Uterus (tissue), 4 donors: ENCODE data around the gene DEK. TPM values are rescaled to one million over a fixed set of nuclear protein-coding genes. Genes with fewer than 3 reads are reported as not detected.

ENCODE experiments used
- DNase-seq, 2 donors: peaks; one replicate each; pipeline ENCODE4 v3.0.0-alpha.2; 2019 to 2020
- H3K27ac ChIP-seq, 2 donors: fragments of 200-600 bp; sonication (generic); 1 replicate in 1 of 2; 2 replicates in 1 of 2; pipeline ENCODE4 v1.5.1; 2016 to 2018
- H3K27me3 ChIP-seq, 2 donors: fragments of 200-600 bp; sonication (generic); one replicate each; pipeline ENCODE4 v1.5.1; 2018 to 2019; ENCODE audit warnings: control low read depth in 1 of 2
- H3K36me3 ChIP-seq, 2 donors: fragments of 200-600 bp; sonication (generic); one replicate each; pipeline ENCODE4 v1.5.1; 2019; ENCODE audit warnings: control low read depth in 1 of 2
- H3K4me1 ChIP-seq, 2 donors: fragments of 200-600 bp; sonication (generic); one replicate each; pipeline ENCODE4 v1.5.1; 2018 to 2019; ENCODE audit warnings: control low read depth in 1 of 2
- H3K4me3 ChIP-seq, 2 donors: fragments of 200-600 bp; sonication (generic); 1 replicate in 1 of 2; 2 replicates in 1 of 2; pipeline ENCODE4 v1.5.1; 2018 to 2019; ENCODE audit warnings: mild to moderate bottlenecking in 1 of 2
- H3K9me3 ChIP-seq, 2 donors: fragments of 200-600 bp; sonication (generic); one replicate each; pipeline ENCODE4 v1.5.1; 2019; ENCODE audit warnings: control low read depth in 1 of 2
- POLR2A ChIP-seq, 2 donors: fragments of 450-650 bp; IDR thresholded peaks; one replicate each; pipeline ENCODE4 v1.6.1; 2016; ENCODE audit warnings: antibody characterized with exemption in 2 of 2, mild to moderate bottlenecking in 1 of 2, moderate library complexity in 1 of 2
- intact Hi-C: fragments of 100-400 bp; cut with DNase I; formaldehyde crosslinking; loops from one replicate; pipeline ENCODE4 v1.15.1; 2023; ENCODE audit warnings: low total_unique reads
- total RNA-seq, 4 donors: library from RNA; depleted of rRNA in 3 of 4; stranded (reverse); fragments of >200 nt in 3 of 4; gene quantifications; one replicate each; pipeline versions ENCODE4 v1.1.0 to v1.2.4, GENCODE V29; 2014 to 2023
- TF ChIP-seq, protein P1 (sequence below), 4 experiments: fragments of 200-600 bp in 2 of 4; fragments of 450-650 bp in 2 of 4; sonication (generic) in 2 of 4; IDR thresholded peaks; one replicate each; pipeline ENCODE4 v1.5.1; 2016 to 2019; ENCODE audit warnings: antibody characterized with exemption in 4 of 4, mild to moderate bottlenecking in 2 of 4, moderate library complexity in 1 of 4
- donor health status: DM: yes; HTN: yes; CAD: no.

DEK gene
- total RNA-seq, 4 donors from 2014 or later, result 126 to 171 (median 144) TPM

DNA sequence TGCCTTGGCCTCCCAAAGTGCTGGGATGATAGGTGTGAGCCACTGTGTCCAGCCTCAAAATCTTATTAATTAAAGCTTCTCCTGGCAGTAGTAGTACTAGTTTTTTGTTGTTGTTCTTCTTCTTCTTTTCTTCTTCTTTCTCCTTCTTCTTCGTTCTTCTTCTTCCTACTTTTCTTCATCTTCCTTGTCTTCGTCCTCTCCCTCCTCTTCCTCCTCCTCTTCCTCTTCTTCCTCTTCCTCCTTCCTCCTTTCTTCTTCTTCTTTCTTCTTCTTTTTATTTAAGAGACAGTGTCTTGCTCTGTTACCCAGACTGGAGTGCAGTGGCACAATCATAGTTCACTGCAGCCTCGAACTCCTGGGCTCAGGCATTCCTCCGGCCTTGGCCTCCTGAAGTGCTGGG lies 17.2 kb upstream of the DEK start:
- no peaks in the 10 kb centered on the region for H3K9me3 ChIP-seq
- H3K4me1 ChIP-seq, result no peaks in the 10 kb centered on the region
- no peaks in the 10 kb centered on the region for H3K36me3 ChIP-seq
- DNase-seq, result no peak
- intact Hi-C loops, result no loop called here
- TF ChIP-seq, protein P1, sequence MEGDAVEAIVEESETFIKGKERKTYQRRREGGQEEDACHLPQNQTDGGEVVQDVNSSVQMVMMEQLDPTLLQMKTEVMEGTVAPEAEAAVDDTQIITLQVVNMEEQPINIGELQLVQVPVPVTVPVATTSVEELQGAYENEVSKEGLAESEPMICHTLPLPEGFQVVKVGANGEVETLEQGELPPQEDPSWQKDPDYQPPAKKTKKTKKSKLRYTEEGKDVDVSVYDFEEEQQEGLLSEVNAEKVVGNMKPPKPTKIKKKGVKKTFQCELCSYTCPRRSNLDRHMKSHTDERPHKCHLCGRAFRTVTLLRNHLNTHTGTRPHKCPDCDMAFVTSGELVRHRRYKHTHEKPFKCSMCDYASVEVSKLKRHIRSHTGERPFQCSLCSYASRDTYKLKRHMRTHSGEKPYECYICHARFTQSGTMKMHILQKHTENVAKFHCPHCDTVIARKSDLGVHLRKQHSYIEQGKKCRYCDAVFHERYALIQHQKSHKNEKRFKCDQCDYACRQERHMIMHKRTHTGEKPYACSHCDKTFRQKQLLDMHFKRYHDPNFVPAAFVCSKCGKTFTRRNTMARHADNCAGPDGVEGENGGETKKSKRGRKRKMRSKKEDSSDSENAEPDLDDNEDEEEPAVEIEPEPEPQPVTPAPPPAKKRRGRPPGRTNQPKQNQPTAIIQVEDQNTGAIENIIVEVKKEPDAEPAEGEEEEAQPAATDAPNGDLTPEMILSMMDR (IDR thresholded peaks at IDR 0.05), result no peak
- no peak for TF ChIP-seq POLR2A (IDR thresholded peaks at IDR 0.05)
- peaks cover 8% of the 10 kb centered on the region in 2 donors for H3K27me3 ChIP-seq
- no peak overlapping the region for H3K4me3 ChIP-seq
- no peak overlapping the region for H3K27ac ChIP-seq

DNA sequence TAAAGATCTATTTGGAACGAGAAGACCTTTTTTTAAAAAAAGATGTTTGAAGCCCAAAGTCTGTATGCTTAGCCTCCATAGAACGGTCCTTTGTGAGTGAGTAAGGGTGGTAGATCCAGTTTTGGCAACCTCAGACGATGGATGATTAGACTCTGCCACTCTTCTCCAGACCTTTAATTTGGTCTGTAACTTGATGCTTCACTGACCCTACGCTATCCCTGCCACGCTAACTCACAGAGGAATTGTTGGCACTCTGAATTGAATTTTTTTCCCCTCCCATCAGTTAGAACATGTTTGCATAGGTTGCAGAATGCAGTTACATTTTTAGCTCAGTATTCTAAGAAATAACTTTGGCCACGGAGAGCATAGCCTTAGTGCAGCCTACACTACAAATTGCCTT lies 15.8 kb upstream of the DEK start:
- H3K27ac ChIP-seq, result no peak overlapping the region
- H3K36me3 ChIP-seq, result no peaks in the 10 kb centered on the region
- no peak for DNase-seq
- intact Hi-C loops, result no loop called here
- peaks cover 10 to 21% of the 10 kb centered on the region in 2 donors for H3K27me3 ChIP-seq
- TF ChIP-seq, protein P1 (IDR thresholded peaks at IDR 0.05), result no peak
- TF ChIP-seq POLR2A (IDR thresholded peaks at IDR 0.05), result no peak
- no peak overlapping the region for H3K4me3 ChIP-seq
- no peaks in the 10 kb centered on the region for H3K4me1 ChIP-seq
- no peaks in the 10 kb centered on the region for H3K9me3 ChIP-seq

GRCh38 chr6:18279422-18279821 lies 15.1 kb upstream of the DEK start:
- no peak overlapping the region for H3K4me3 ChIP-seq
- no peak for TF ChIP-seq POLR2A (IDR thresholded peaks at IDR 0.05)
- TF ChIP-seq, protein P1 (IDR thresholded peaks at IDR 0.05), result no peak
- no peaks in the 10 kb centered on the region for H3K4me1 ChIP-seq
- DNase-seq, result no peak
- no peaks in the 10 kb centered on the region for H3K36me3 ChIP-seq
- intact Hi-C loops, result no loop called here
- no peaks in the 10 kb centered on the region for H3K9me3 ChIP-seq
- H3K27ac ChIP-seq, result no peak overlapping the region
- peaks cover 10 to 21% of the 10 kb centered on the region in 2 donors for H3K27me3 ChIP-seq

DNA sequence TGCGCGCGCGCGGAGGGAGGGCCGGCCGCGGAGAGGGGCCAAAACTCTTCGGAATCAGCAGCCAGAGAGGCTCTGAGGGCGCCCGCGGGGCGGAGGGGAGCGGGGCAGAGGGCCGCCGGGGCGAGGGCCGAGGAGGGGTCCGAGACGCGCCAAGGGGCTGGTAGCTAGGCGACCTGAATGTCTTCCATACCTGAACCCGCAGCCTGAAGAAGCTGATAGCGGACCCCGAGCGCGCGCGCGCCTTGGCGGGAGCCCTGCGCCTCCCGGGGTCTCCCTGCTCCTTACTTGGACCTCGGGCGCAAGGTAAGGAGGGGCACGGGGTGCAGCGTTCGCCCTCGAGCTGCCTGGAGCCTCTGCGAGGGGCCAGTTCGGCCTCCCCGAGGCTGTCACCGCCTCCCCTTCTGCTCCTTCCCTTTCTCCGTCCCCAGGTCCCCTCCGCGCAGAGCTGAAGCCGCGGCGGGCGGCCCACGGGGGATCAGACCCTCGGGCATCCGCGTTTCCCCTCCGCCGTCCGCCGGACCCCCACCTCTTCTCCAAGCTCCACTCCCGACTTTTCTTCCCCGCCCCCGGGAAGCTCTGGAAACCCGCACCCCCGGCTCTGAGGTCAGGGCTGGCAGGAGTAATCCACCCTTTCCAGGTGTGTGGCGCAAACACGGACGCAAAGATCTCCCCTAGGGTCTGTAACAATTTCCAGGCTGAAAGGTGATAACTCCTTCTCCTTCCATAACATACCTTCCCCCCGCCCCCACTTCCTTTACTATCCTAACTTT lies 13.1 kb upstream of the DEK start:
- H3K27me3 ChIP-seq, result peaks cover 10 to 21% of the 10 kb centered on the region in 2 donors
- intact Hi-C loops, result no loop called here
- DNase-seq, result no peak
- TF ChIP-seq POLR2A (IDR thresholded peaks at IDR 0.05), result no peak
- TF ChIP-seq, protein P1 (IDR thresholded peaks at IDR 0.05), result no peak
- H3K4me1 ChIP-seq, result no peaks in the 10 kb centered on the region
- no peaks in the 10 kb centered on the region for H3K36me3 ChIP-seq
- H3K4me3 ChIP-seq, result no peak overlapping the region
- no peak overlapping the region for H3K27ac ChIP-seq
- H3K9me3 ChIP-seq, result no peaks in the 10 kb centered on the region

DNA sequence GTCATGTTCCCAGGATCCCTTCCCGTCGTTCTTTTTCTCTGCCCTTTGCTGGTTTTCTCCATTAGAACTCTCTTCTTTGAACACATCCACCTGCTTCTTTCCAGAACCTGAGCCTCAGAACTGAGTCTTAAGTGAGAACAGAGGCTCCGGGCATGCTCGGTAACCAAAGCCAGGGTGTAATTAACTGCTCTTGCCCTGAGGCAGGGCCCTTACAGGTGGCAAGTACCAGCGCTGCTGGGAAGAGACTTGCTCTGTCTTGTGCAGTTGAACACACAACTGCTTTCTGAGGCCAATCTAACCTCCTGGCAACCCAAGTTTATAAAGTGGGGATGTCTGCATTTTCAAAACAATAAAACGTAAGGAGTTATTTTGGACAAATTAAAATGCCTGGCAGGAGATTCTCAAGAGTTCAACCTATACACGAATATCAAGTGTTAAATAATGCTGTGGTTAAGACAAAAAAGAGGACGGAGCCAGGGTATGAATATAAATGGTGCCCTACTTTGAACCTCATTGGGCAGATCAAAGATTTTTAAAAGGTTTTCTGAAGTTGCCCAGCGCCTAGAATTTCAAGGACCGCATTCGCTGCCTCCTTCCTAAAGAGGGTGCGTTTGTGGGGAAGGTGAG lies 12.4 kb upstream of the DEK start:
- no peaks in the 10 kb centered on the region for H3K4me1 ChIP-seq
- H3K27ac ChIP-seq, result no peak overlapping the region
- TF ChIP-seq, protein P1 (IDR thresholded peaks at IDR 0.05), result no peak
- no peak for TF ChIP-seq POLR2A (IDR thresholded peaks at IDR 0.05)
- intact Hi-C loops, result no loop called here
- H3K27me3 ChIP-seq, result peaks cover 10 to 21% of the 10 kb centered on the region in 2 donors
- no peak for DNase-seq
- H3K36me3 ChIP-seq, result no peaks in the 10 kb centered on the region
- H3K4me3 ChIP-seq, result no peak overlapping the region
- H3K9me3 ChIP-seq, result no peaks in the 10 kb centered on the region
